GM04503 (cell line): ENCODE results near the gene NKD1.
A peak's percentile ranks its signal among the peaks of the same experiment; 100 is the strongest.

Source experiments
- DNase-seq: peaks from one replicate; pipeline ENCODE4 v3.0.0-alpha.2; 2012; ENCODE audit warnings: low read depth

The NKD1 gene

DNA sequence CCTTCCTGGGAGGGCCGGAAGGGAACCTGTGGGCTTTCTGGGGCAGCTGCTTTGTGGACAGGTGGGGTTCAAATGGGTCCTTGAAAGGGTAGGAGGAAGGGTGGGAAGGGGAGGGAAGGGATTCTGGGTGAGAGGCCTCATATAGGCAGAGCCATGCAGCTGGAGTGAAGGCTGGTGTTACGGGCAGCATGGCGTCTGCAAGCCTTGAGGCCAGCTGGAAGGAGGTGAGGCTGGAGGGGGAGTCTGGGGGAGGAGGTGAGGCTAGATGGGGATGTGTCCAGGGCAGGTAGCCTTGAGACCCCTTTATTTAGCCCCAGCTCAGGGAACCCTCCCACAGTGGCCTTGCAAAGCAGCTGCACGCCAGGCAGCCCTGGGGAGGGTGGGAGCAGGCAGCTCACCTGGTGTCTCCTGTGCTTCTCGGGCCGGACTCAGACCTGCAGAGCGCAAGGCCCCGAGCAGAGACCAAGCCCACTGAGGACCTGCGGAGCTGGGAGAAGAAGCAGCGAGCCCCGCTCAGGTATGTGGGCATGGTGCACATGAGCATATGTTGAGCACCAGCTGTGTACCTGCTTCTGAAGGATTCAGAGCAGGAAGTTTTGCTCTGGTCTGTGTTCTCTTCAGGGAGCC, 82.3 kb downstream of the NKD1 start:
- DNase-seq, result no peak

- no peak for DNase-seq
Observed at GRCh38 chr16:50631249-50631984, 83.2 kb downstream of the NKD1 start.

DNA sequence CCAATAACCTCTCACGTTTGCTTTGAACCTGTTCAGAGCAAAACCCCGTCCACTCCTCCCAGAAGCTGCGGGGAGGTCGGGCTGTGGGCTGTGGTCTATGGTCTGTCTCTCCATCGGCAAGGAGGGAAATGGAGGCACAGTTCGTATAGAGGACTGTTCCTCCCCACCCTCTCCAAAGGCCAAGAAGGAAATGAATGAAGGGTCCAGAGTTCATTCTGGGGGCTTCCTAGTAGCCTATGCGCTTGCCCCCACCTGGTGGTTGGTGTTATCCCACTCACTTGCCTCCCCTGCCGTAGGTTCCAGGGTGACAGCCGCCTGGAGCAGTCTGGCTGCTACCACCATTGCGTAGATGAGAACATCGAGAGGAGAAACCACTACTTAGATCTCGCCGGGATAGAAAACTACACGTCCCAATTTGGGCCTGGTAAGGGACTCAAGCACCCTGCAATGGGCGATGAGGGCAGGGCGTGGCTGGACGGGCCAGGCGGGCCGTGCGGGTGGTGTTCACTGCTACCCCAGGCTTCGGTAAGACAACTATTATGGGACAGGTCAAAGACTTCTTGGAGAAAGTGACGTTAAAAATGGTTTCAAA, 83.9 kb downstream of the NKD1 start:
- no peak for DNase-seq

- DNase-seq, result no peak
Observed at GRCh38 chr16:50632927-50633800, 85.0 kb downstream of the NKD1 start.

GRCh38 chr16:50634090-50634489, 85.9 kb downstream of the NKD1 start:
- DNase-seq, result no peak

- no peak for DNase-seq
Observed at GRCh38 chr16:50634947-50635346, 86.8 kb downstream of the NKD1 start.

- DNase-seq, result no peak
Observed at GRCh38 chr16:50635505-50636392, 87.6 kb downstream of the NKD1 start.

- no peak for DNase-seq
Observed at GRCh38 chr16:50636753-50637374, 88.7 kb downstream of the NKD1 start.

DNA sequence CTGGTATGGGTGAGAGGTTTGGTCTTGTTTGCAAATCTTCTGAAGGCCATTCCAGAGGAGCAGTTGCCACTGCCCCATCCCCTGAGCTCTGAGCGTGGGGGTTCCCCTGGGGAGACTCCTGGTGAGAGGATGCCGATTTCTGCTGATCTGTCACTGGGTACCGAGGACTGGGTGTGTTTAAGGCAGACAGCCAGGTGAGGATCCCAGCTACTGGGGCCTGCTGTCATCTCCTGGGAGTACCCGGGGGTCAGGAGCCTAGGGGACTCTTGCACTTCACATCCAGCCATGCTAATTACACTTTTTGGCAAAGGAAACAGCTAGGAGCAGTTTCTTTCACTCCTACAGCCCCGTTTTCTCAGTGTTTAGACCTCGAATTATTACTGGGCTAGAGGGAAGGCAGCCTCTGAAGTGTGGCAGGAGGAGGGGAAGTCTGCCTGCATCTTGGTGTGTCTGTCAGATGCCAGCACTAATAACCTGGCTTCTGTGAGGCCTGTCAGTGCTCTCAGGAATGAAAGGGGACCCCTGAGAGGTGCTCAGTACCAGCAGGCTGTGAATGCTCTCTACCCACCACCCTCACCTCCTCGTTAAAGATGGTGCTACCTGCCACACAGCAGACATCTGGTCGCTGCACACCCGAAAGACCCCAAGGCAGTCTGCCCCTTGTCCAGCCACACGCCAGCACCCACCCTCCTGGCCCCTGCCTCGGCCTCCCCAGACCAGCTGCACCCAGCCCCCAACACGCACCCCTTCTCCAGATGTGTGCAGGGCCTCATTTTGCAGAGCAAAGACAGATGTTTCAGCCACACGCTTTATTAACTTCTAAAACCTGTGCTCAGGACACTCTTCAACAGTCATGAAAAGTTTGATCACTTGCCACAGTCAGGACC, 89.8 kb downstream of the NKD1 start:
- no peak for DNase-seq

GRCh38 chr16:50638816-50639670, 90.8 kb downstream of the NKD1 start:
- no peak for DNase-seq

DNA sequence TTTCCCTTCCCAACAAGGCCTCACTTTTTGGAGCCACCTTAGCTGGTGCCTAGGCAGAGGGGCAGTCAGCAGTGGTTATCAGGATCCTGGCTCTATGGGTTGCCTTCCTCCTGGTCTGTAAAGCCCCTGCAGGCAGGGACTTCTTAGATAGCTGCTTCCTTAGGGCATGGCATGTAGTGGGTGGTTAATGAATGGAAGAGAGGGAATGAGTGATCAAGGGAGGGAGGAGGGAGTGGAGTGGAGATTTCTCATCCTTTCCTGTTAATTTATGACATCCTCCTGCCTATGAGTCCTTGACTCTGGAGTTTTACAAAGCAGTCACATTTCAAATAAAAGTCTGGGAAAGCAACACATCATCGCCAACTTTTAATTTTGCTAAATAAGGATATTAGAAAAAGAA, 92.2 kb downstream of the NKD1 start:
- no peak for DNase-seq

GRCh38 chr16:50640919-50641817, 93.0 kb downstream of the NKD1 start:
- no peak for DNase-seq

GRCh38 chr16:50641818-50642187, 93.6 kb downstream of the NKD1 start:
- no peak for DNase-seq

DNA sequence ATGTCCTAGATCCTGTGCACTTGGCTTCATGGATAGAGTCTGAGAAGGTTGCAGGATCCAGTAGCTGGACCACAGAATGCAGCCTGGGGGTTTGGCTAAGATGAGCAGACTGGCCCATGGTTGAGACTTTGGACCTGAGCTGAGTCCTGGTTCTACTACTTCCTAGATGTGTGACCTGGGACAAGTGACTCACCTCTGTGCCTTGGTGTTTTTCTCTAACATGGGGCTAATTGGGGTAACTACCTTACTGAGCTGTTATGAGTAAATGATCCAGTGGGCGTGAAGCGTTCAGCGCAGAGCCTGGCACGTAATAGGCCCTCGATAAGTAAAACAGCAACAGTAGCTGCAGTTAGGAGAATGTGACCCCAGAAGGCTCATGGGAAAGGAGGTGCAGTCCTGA, 94.2 kb downstream of the NKD1 start:
- no peak for DNase-seq

DNA sequence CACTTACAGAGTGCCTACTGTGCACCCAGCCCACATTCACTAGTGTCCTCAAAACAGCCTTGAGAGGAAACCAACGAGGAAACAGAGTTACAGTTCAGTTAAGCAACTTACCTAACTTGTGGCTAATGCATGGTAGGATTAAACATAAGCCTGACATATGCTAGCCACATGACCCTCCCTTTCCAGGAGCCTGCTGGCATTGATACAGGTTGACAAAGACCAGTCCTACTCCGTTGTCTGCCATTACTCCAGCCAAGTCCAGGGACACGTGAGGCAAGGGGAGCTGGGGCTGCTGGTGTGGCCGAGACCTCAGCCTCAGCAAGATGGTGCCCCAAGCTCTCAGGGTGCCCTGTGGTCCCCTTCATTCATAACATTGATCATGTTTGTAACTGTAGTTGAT, 95.0 kb downstream of the NKD1 start:
- no peak for DNase-seq

DNA sequence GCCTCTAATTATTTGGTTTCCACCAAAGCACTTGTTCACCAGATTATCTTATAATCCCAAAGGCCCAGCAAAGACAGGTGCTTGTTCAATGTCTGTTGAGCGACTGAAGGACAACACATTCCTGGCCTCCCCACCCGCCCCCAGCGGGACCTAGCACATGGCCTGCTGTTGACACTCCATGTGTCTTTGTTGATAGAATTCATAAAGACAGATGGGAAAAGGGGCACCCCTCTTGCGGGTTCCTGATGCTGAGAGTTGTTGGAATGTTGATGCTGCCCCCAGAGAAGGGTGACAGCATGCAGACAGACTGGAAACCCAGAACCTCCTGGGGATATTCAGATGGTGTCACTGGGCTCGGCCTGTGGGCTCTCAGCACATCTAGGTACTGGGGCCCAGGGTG, 96.0 kb downstream of the NKD1 start:
- DNase-seq, result no peak

DNA sequence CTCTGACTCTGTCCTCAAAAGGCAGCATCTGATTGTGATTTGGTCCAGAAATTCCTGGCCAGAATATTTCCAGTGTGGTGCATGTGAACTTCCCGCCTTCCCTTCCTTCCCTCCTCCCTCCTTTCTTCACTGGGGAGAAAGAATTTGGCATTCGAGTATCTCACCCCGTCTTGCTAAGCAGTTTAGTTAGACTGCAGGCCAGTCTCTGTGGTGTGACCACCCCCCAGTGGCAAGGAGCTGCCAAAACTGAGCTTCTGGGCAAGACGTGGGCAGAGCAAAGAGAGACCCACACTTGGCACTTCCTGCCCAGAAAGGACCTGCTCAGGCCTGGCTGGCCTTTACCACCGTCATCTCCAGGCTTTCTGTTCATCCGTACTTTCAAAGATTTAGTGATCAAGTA, 96.5 kb downstream of the NKD1 start:
- peak; percentile 4 for DNase-seq

DNA sequence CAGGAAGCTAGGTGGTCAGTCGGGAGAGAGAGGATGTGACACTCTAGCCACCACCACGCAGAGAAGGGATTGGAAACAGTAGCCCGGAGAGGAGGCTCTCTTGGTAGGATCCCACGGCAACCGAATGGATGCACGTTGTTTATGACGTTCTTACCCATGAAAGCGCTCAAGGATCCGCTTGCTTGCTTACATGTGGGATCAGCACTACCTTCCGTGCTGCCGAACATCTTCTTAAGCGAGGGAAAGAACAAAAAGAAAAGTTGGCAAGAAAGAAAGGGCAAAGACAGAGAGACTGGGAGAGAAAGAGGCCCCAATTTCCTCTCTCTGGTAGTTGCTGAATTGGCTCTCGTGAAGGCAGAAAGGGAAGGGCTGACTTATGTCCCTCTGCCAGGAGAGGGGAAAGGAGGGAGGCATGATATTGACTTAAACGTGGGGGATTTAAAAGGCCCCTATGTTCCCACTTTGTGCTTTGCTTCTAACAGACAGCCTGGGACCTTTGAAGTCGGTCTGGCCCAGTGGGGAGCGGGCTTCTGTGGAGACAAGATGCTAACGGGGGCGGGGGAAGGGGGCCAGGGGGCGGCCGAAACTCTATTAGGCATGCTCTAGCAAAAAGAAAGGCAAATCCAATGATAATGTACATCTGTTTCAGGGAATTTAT, 97.5 kb downstream of the NKD1 start:
- DNase-seq, result no peak
